ENCODE results near the gene YJU2.

- no peak for TF ChIP-seq POLR2A (IDR thresholded peaks at IDR 0.05)
- TF ChIP-seq CTCF (IDR thresholded peaks at IDR 0.05) = no peak
- no peak for TF ChIP-seq EP300 (IDR thresholded peaks at IDR 0.05)
Measured at GRCh38 chr19:4318460-4318859, 71.6 kb downstream of the YJU2 start.

Data from upper lobe of left lung (tissue), 4 donors.